HepG2 (cell line): Measurements from ENCODE around the gene PYGB. TPM values are rescaled to one million over a fixed set of nuclear protein-coding genes. Genes with fewer than 3 reads are reported as not detected.
A peak's percentile ranks its signal among the peaks of the same experiment; 100 is the strongest.

Source experiments
- ATAC-seq: fragments of 200-7000 bp; cut with Tn5 transposase; 3 replicates; pipeline ENCODE4 v1.9.1; 2020; ENCODE audit warnings: mild to moderate bottlenecking, moderate library complexity
- BruUV-seq: library from RNA; stranded (reverse); fragments of 400-500 nt; replicated peaks from 2 replicates; lab custom pipeline; 2021; lab: Mats Ljungman, UMichigan
- CTCF ChIA-PET: fragments of 300-600 bp; formaldehyde crosslinking; extraction: SDS; loops from one replicate; lab custom pipeline; 2021; ENCODE audit warnings: low total read pairs, inconsistent platforms, low intra/inter-chr PET ratio; lab: Yijun Ruan, JAX
- POLR2A ChIA-PET: fragments of 350-600 bp; sonication (Branson Sonifier 250); formaldehyde crosslinking; loops from one replicate; lab custom pipeline; 2020; ENCODE audit warnings: antibody characterized with exemption, inconsistent platforms; lab: Yijun Ruan, JAX
- DNase-seq: peaks from one replicate; pipeline ENCODE4 v3.0.0-alpha.2; 2015; ENCODE audit warnings: low spot score
- FAIRE-seq: peaks from 3 replicates; lab custom pipeline; 2011; peaks lifted over from hg19 to GRCh38; lab: Jason Lieb, UNC
- H2AFZ ChIP-seq: one replicate; pipeline ENCODE4 v1.6.1; 2011; ENCODE audit warnings: low read length, inconsistent platforms
- H3K27ac ChIP-seq: fragments of 300-600 bp; 3 replicates; pipeline ENCODE4 v1.8.0; 2011; ENCODE audit warnings: mixed run types, mild to moderate bottlenecking, mixed read lengths, low read length, inconsistent platforms; ENCODE audit not compliant: insufficient read depth; ENCODE audit errors: extremely low read length
- H3K27me3 ChIP-seq, 2 experiments: fragments of 200-600 bp in 1 of 2; 2 replicates in 1 of 2; 3 replicates in 1 of 2; pipeline versions ENCODE4 v1.6.0 to v1.8.0; 2011; ENCODE audit warnings: low read length in 2 of 2, mild to moderate bottlenecking in 2 of 2, moderate library complexity in 2 of 2, inconsistent platforms in 1 of 2; ENCODE audit not compliant: insufficient read depth in 2 of 2, control insufficient read depth in 1 of 2
- H3K36me3 ChIP-seq, 2 experiments: fragments of 200-600 bp in 1 of 2; replicated peaks in 1 of 2; 2 replicates in 1 of 2; 3 replicates in 1 of 2; pipeline versions ENCODE4 v1.5.1 to v1.8.0; 2011; ENCODE audit warnings: low read length in 2 of 2, inconsistent platforms in 1 of 2; ENCODE audit not compliant: insufficient read depth in 2 of 2, control insufficient read depth in 1 of 2
- H3K4me1 ChIP-seq: 2 replicates; pipeline ENCODE4 v1.5.1; 2012; ENCODE audit warnings: low read length, inconsistent platforms; ENCODE audit not compliant: insufficient read depth
- H3K4me2 ChIP-seq: 2 replicates; pipeline ENCODE4 v1.6.0; 2011; ENCODE audit warnings: low read depth, low read length, inconsistent platforms
- H3K4me3 ChIP-seq, 3 experiments: fragments of 200-600 bp in 1 of 3; sonication (generic), shearing (Covaris generic) in 1 of 3; replicated peaks in 1 of 3; 2 replicates each; pipeline ENCODE4 v1.5.1; 2011 to 2016; ENCODE audit warnings: low read length in 3 of 3, inconsistent platforms in 2 of 3, low read depth in 2 of 3, mild to moderate bottlenecking in 2 of 3, control low read depth in 1 of 3, mixed read lengths in 1 of 3; ENCODE audit not compliant: insufficient read depth in 1 of 3
- H3K79me2 ChIP-seq: one replicate; pipeline ENCODE4 v1.6.1; 2011; ENCODE audit warnings: low read length, inconsistent platforms; ENCODE audit not compliant: insufficient read depth
- H3K9ac ChIP-seq: 2 replicates; pipeline ENCODE4 v1.6.0; 2011; ENCODE audit warnings: mild to moderate bottlenecking, low read depth, low read length, inconsistent platforms; ENCODE audit not compliant: insufficient read depth
- H3K9me3 ChIP-seq: 2 replicates; pipeline ENCODE4 v1.5.1; 2012; ENCODE audit warnings: mild to moderate bottlenecking, low read length
- H4K20me1 ChIP-seq: 2 replicates; pipeline ENCODE4 v1.6.0; 2011; ENCODE audit warnings: inconsistent platforms, mild to moderate bottlenecking, low read length, moderate library complexity; ENCODE audit not compliant: insufficient read depth
- DMAP1 ChIP-seq: IDR thresholded peaks from 2 replicates; pipeline ENCODE4 v1.6.1; 2016
- DR1 ChIP-seq: sonication (generic); formaldehyde crosslinking; IDR thresholded peaks from 2 replicates; pipeline ENCODE4 v1.8.0; 2021; ENCODE audit warnings: mild to moderate bottlenecking, missing genetic modification reagents, inconsistent platforms
- FOXJ3 ChIP-seq: sonication (generic); formaldehyde crosslinking; IDR thresholded peaks from 2 replicates; pipeline ENCODE4 v1.4.0; 2020; ENCODE audit warnings: missing genetic modification reagents, mild to moderate bottlenecking, borderline replicate concordance
- HNF4G ChIP-seq, 2 experiments: sonication (generic) in 1 of 2; formaldehyde crosslinking in 1 of 2; IDR thresholded peaks; 2 replicates each; pipeline versions ENCODE4 v1.4.0 to v1.6.1; 2011 to 2020; ENCODE audit warnings: borderline replicate concordance in 2 of 2, low read depth in 2 of 2, mild to moderate bottlenecking in 2 of 2, low read length in 1 of 2, missing genetic modification reagents in 1 of 2, moderate library complexity in 1 of 2
- MBNL3 ChIP-seq: fragments of 250-450 bp; sonication (Bioruptor Pico); conservative IDR thresholded peaks from 2 replicates; pipeline ENCODE4 v1.8.0; 2022; ENCODE audit warnings: mild to moderate bottlenecking, inconsistent platforms
- RXRB ChIP-seq: IDR thresholded peaks from 2 replicates; pipeline ENCODE4 v1.6.1; 2016; ENCODE audit warnings: borderline replicate concordance, missing genetic modification reagents, missing compliant biosample characterization
- SOX5 ChIP-seq: IDR thresholded peaks from 2 replicates; pipeline ENCODE4 v1.6.1; 2016; ENCODE audit warnings: borderline replicate concordance
- STAG1 ChIP-seq: sonication (generic); formaldehyde crosslinking; IDR thresholded peaks from 2 replicates; pipeline ENCODE4 v1.4.0; 2020; ENCODE audit warnings: missing genetic modification reagents
- ZBTB20 ChIP-seq: sonication (generic); formaldehyde crosslinking; IDR thresholded peaks from 2 replicates; pipeline ENCODE4 v1.8.1; 2023; ENCODE audit warnings: missing genetic modification reagents, low read depth, mild to moderate bottlenecking, borderline replicate concordance
- ZBTB42 ChIP-seq: sonication (generic); formaldehyde crosslinking; IDR thresholded peaks from 2 replicates; pipeline ENCODE4 v1.5.0; 2020; ENCODE audit warnings: mild to moderate bottlenecking, missing genetic modification reagents
- ZNF441 ChIP-seq: sonication (generic); formaldehyde crosslinking; IDR thresholded peaks from 2 replicates; pipeline ENCODE4 v1.7.0; 2021; ENCODE audit warnings: missing genetic modification reagents, borderline replicate concordance
- ZNF589 ChIP-seq: sonication (generic); formaldehyde crosslinking; conservative IDR thresholded peaks from 2 replicates; pipeline ENCODE4 v1.8.0; 2022; ENCODE audit warnings: mild to moderate bottlenecking, moderate library complexity, missing genetic modification reagents
- WGBS: methylation state at CpG from one replicate; pipeline ENCODE4 v1.1.6; 2017; ENCODE audit warnings: low lambda C conversion rate; 5-methylcytosine and 5-hydroxymethylcytosine counted together
- in situ Hi-C: cut with HindIII; loops from 2 replicates; pipeline ENCODE4 v1.10.0; 2017; ENCODE audit warnings: low pct_unique_long_range_greater_than_20kb; ENCODE audit not compliant: extremely low pct_ligation_motif_present
- intact Hi-C: fragments of 100-400 bp; cut with micrococcal nuclease; formaldehyde crosslinking; loops from one replicate; pipeline ENCODE4 v1.10.0; 2022; ENCODE audit not compliant: unreplicated experiment
- polyA plus RNA-seq, 8 experiments: library from polyadenylated mRNA; depleted of rRNA in 3 of 8; stranded (reverse) in 7 of 8; unstranded in 1 of 8; fragments of >200 nt; fragmentation: Illumina TruSeq in 4 of 8; extraction: Trizol in 4 of 8; gene quantifications; 2 replicates each; pipeline versions ENCODE4 v1.2.1 to v1.2.3, GENCODE V29; 2011 to 2016; ENCODE audit warnings: low read depth in 4 of 8, missing spikeins in 1 of 8, mixed read lengths in 1 of 8; ENCODE audit not compliant: insufficient read depth in 1 of 8
- total RNA-seq, 5 experiments: library from RNA; depleted of rRNA; stranded (reverse); fragments of >200 nt; fragmentation: Illumina TruSeq; extraction: Trizol; gene quantifications; 2 replicates each; pipeline ENCODE4 v1.2.3, GENCODE V29; 2016; ENCODE audit warnings: low read depth in 1 of 5
- TF ChIP-seq, protein P1 (sequence below): sonication (generic); formaldehyde crosslinking; IDR thresholded peaks from 2 replicates; pipeline ENCODE4 v1.4.0; 2020; ENCODE audit warnings: missing genetic modification reagents
- TF ChIP-seq, protein P2 (sequence below): sonication (generic); formaldehyde crosslinking; IDR thresholded peaks from 2 replicates; pipeline ENCODE4 v1.8.0; 2022; ENCODE audit warnings: missing genetic modification reagents, mild to moderate bottlenecking, inconsistent platforms, borderline replicate concordance
- TF ChIP-seq, protein P3 (sequence below): sonication (generic); formaldehyde crosslinking; IDR thresholded peaks from 2 replicates; pipeline ENCODE4 v1.8.1; 2022; ENCODE audit warnings: mild to moderate bottlenecking, missing genetic modification reagents
- TF ChIP-seq, protein P4 (sequence below): sonication (generic); formaldehyde crosslinking; IDR thresholded peaks from 2 replicates; pipeline ENCODE4 v1.5.0; 2020; ENCODE audit warnings: missing genetic modification reagents, mild to moderate bottlenecking, borderline replicate concordance
- TF ChIP-seq, protein P5 (sequence below): sonication (generic); formaldehyde crosslinking; IDR thresholded peaks from 2 replicates; pipeline ENCODE4 v1.9.0; 2021; ENCODE audit warnings: missing genetic modification reagents, mild to moderate bottlenecking, borderline replicate concordance

PYGB gene
- total and polyA plus RNA-seq, 2 of the 13 experiments (the other 11 are each of a cell fraction or from before 2014, with no cell fraction given) = 24.2 to 86.3 TPM

DNA sequence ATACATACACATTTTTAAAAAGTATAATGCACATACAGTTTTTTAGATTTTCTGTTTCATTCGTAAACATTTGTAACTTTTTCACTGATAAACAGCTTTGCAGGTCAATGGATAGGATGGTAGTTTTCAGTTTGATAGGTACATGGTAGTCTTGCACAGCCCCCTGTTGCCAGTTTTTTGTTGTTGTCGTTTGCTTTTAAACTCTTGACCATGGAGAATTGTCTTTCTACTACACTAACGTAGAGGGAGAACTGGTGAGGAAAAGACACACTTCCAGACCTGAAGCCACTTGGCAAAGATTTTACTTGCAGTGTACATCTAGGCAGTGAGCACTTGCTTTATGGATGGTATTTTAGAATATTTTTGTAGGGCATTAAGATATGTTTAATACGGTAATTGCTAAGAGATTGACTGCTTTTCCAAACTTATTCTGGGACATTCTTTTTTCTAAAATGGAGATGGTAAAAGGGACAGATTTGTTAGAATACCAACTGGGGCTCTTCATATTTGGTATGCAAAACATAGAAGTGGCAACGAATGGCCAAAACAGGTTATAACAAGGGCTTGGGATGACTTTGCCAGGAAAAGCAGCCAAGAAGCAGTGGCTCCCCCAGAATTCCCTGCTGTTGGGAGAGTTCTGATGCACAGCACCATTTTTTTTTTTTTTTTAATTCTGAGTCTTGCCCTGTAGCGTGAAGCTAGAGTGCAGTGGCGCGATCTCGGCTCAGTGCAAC is 1.5 kb downstream of the PYGB start:
- intact Hi-C loops (no loop called here), in situ Hi-C loops (no loop called here)
- no peak for DNase-seq
- H3K4me2 ChIP-seq = peak overlapping the region; percentile 87
- TSS peak; percentile 61 for BruUV-seq
- 0 out of 5 replicates have a peak, but pooled peaks cover 0 to 4% of the 10 kb centered on the region in 2 experiments for H3K36me3 ChIP-seq
- no peak for ATAC-seq
- no peaks in the 10 kb centered on the region for H3K9me3 ChIP-seq
- peaks cover 55% of the 10 kb centered on the region for H3K4me1 ChIP-seq
- FAIRE-seq = no peak
- no peak overlapping the region for H3K27ac ChIP-seq
- no peak overlapping the region for H2AFZ ChIP-seq
- CTCF ChIA-PET = no interaction called here
- H3K27me3 ChIP-seq = peaks cover 0 to 8% of the 10 kb centered on the region in 2 experiments; a peak in 1 of 5 replicates
- peak overlapping the region; percentile 77 for H3K9ac ChIP-seq
- H3K4me3 ChIP-seq = peak overlapping the region; percentile 69 to 93 (median 93); a peak in 5 of 6 replicates
- peaks cover 43% of the 10 kb centered on the region for H3K79me2 ChIP-seq
- POLR2A ChIA-PET = interaction anchor here (3.6 kb wide), 2 partner anchors 12 to 24 kb away, joined by 67 to 72 read pairs; no protein-coding TSS in a partner anchor
- WGBS = 63% methylated on average over 9 of the region's 9 CpGs
- H4K20me1 ChIP-seq = no peaks in the 10 kb centered on the region
- TF ChIP-seq ZNF441 (CRISPR knock-in tag) (no peak), HNF4G (IDR thresholded peaks at IDR 0.05; ENCODE audit: borderline replicate concordance, low read depth, low read length) (no peak), HNF4G (CRISPR knock-in tag; IDR thresholded peaks at IDR 0.05; ENCODE audit: borderline replicate concordance, low read depth) (no peak), MBNL3 (CRISPR knock-in tag) (no peak), DMAP1 (CRISPR knock-in tag) (no peak), ZBTB42 (CRISPR knock-in tag) (no peak), RXRB (CRISPR knock-in tag) (no peak), SOX5 (CRISPR knock-in tag) (no peak), FOXJ3 (CRISPR knock-in tag) (no peak), ZBTB20 (no peak), ZNF589 (no peak), DR1 (no peak), STAG1 (CRISPR knock-in tag) (peak; percentile 35)
- TF ChIP-seq, protein P1, sequence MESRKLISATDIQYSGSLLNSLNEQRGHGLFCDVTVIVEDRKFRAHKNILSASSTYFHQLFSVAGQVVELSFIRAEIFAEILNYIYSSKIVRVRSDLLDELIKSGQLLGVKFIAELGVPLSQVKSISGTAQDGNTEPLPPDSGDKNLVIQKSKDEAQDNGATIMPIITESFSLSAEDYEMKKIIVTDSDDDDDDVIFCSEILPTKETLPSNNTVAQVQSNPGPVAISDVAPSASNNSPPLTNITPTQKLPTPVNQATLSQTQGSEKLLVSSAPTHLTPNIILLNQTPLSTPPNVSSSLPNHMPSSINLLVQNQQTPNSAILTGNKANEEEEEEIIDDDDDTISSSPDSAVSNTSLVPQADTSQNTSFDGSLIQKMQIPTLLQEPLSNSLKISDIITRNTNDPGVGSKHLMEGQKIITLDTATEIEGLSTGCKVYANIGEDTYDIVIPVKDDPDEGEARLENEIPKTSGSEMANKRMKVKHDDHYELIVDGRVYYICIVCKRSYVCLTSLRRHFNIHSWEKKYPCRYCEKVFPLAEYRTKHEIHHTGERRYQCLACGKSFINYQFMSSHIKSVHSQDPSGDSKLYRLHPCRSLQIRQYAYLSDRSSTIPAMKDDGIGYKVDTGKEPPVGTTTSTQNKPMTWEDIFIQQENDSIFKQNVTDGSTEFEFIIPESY = peak; percentile 10; the same call in 1 of the 2 replicates
- TF ChIP-seq, protein P2, sequence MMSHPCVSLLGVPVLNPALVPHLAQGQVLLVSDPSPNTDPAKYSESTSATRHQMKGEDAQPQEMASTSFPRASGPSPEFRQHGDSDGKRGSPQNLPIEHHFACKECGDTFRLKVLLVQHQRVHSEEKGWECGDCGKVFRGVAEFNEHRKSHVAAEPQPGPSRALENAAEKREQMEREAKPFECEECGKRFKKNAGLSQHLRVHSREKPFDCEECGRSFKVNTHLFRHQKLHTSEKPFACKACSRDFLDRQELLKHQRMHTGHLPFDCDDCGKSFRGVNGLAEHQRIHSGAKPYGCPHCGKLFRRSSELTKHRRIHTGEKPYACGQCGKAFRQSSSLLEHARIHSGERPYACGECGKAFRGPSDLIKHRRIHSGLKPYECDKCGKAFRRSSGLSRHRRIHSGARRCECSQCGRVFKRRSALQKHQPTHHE = no peak
- TF ChIP-seq, protein P3, sequence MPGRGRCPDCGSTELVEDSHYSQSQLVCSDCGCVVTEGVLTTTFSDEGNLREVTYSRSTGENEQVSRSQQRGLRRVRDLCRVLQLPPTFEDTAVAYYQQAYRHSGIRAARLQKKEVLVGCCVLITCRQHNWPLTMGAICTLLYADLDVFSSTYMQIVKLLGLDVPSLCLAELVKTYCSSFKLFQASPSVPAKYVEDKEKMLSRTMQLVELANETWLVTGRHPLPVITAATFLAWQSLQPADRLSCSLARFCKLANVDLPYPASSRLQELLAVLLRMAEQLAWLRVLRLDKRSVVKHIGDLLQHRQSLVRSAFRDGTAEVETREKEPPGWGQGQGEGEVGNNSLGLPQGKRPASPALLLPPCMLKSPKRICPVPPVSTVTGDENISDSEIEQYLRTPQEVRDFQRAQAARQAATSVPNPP (CRISPR knock-in tag) = no peak
- TF ChIP-seq, protein P4, sequence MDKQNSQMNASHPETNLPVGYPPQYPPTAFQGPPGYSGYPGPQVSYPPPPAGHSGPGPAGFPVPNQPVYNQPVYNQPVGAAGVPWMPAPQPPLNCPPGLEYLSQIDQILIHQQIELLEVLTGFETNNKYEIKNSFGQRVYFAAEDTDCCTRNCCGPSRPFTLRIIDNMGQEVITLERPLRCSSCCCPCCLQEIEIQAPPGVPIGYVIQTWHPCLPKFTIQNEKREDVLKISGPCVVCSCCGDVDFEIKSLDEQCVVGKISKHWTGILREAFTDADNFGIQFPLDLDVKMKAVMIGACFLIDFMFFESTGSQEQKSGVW = no peak
- TF ChIP-seq, protein P5, sequence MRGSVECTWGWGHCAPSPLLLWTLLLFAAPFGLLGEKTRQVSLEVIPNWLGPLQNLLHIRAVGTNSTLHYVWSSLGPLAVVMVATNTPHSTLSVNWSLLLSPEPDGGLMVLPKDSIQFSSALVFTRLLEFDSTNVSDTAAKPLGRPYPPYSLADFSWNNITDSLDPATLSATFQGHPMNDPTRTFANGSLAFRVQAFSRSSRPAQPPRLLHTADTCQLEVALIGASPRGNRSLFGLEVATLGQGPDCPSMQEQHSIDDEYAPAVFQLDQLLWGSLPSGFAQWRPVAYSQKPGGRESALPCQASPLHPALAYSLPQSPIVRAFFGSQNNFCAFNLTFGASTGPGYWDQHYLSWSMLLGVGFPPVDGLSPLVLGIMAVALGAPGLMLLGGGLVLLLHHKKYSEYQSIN = no peak
